Keratinocyte (primary cell): ENCODE results near the gene FAM20C.

ENCODE experiments used
- CTCF ChIP-seq, 3 experiments: IDR thresholded peaks in 1 of 3; conservative IDR thresholded peaks in 1 of 3; optimal IDR thresholded peaks in 1 of 3; 2 replicates in 2 of 3; 3 replicates in 1 of 3; pipeline versions ENCODE3 to v1.5.1; 2011; ENCODE audit warnings: low read length in 3 of 3, mild to moderate bottlenecking in 3 of 3, moderate library complexity in 2 of 3, control low read depth in 1 of 3, inconsistent platforms in 1 of 3; ENCODE audit not compliant: insufficient read depth in 2 of 3; ENCODE audit errors: extremely low read depth in 1 of 3
- EZH2 ChIP-seq: IDR thresholded peaks from one replicate; pipeline ENCODE4 v1.6.1; 2012; ENCODE audit warnings: inconsistent platforms, mild to moderate bottlenecking, low read length, moderate library complexity

- no peak for TF ChIP-seq CTCF (optimal IDR thresholded peaks at IDR 0.05 in 1 of 3, IDR thresholded peaks at IDR 0.05 in 1 of 3, conservative IDR thresholded peaks at IDR 0.05 in 1 of 3; ENCODE audit: extremely low read depth in 1 of 3, insufficient read depth in 2 of 3, low read length in 3 of 3)
- no peak for TF ChIP-seq EZH2
Measured at GRCh38 chr7:223861-224260, 31.5 kb downstream of the FAM20C start.
